MM.1S (cell line): ENCODE measurements around the gene FOXD4L6.
"Not testable (repeated sequence)": the region's sequence is repeated elsewhere in the genome, so short reads cannot be mapped to it uniquely, and the experiment has no call there.

Source experiments
- CTCF ChIP-seq: fragments of 300-600 bp; sonication (generic); IDR thresholded peaks from 2 replicates; pipeline ENCODE4 v1.5.1; 2016; ENCODE audit warnings: antibody characterized with exemption, low read length, mixed read lengths
- EZH2 ChIP-seq: fragments of 300-600 bp; sonication (generic); optimal IDR thresholded peaks from 2 replicates; pipeline ENCODE3; 2017; ENCODE audit warnings: low read depth, mild to moderate bottlenecking, antibody characterized with exemption, low read length, mixed read lengths
- EZH2phosphoT487 ChIP-seq: fragments of 300-600 bp; sonication (generic); IDR thresholded peaks from 2 replicates; pipeline ENCODE4 v1.6.1; 2018; ENCODE audit warnings: antibody characterized with exemption, low read length

DNA sequence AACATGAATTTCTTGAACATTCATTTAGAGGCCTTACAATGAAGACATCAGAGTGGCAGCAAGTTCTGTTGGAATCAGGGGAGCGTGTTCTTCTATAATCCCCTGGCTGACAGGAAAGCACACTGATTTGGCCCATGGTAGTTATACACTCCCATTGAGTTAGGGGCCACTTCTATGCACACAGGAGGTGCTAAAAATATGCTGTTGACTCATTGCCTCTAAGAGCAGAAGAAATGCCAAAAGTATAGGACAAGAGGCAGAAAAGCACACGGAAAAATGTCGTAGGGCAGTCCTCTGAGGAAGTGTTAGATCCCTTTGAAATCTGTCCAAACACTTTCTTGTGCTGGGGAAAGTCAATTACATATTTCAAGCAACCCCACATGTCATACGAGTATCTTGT, 49.0 kb downstream of the FOXD4L6 start:
- TF ChIP-seq EZH2, CTCF, EZH2phosphoT487: not testable (repeated sequence)
